K562 (cell line): Measurements from ENCODE around the gene CBX8. TPM values are rescaled to one million over a fixed set of nuclear protein-coding genes. Genes with fewer than 3 reads are reported as not detected.
A peak's percentile ranks its signal among the peaks of the same experiment; 100 is the strongest.

ENCODE experiments used
- ARNT ChIP-seq, 2 experiments: fragments of 450-650 bp; IDR thresholded peaks; 2 replicates each; pipeline ENCODE4 v1.6.1; 2016; ENCODE audit warnings: mild to moderate bottlenecking in 1 of 2
- BACH1 ChIP-seq: fragments of 200-800 bp; sonication (Bioruptor generic); IDR thresholded peaks from 2 replicates; pipeline ENCODE4 v1.6.1; 2016; ENCODE audit warnings: missing genetic modification characterization, missing compliant biosample characterization
- CAMTA2 ChIP-seq: fragments of 250-450 bp; sonication (Bioruptor Pico); conservative IDR thresholded peaks from 2 replicates; pipeline ENCODE4 v1.5.1; 2022
- CBFB ChIP-seq: sonication (generic); formaldehyde crosslinking; IDR thresholded peaks from 2 replicates; pipeline ENCODE4 v1.4.0; 2020; ENCODE audit warnings: mild to moderate bottlenecking, missing genetic modification reagents
- ELF4 ChIP-seq: fragments of 450-650 bp; formaldehyde crosslinking; IDR thresholded peaks from 2 replicates; pipeline ENCODE4 v1.4.0; 2022; ENCODE audit warnings: missing genetic modification characterization
- GTF2A2 ChIP-seq: IDR thresholded peaks from 2 replicates; pipeline ENCODE4 v1.6.1; 2016; ENCODE audit warnings: mild to moderate bottlenecking, missing genetic modification characterization, missing compliant biosample characterization
- KAT7 ChIP-seq: sonication (generic); formaldehyde crosslinking; IDR thresholded peaks from 2 replicates; pipeline ENCODE4 v1.8.0; 2022; ENCODE audit warnings: missing genetic modification reagents, mild to moderate bottlenecking, borderline replicate concordance
- NFIC ChIP-seq: fragments of 450-650 bp; IDR thresholded peaks from 2 replicates; pipeline ENCODE4 v1.6.1; 2017; ENCODE audit warnings: mild to moderate bottlenecking, inconsistent platforms
- NR2F6 ChIP-seq: fragments of 450-650 bp; formaldehyde crosslinking; IDR thresholded peaks from 2 replicates; pipeline ENCODE4 v1.4.0; 2020; ENCODE audit warnings: mild to moderate bottlenecking
- PCBP2 ChIP-seq: fragments of 200-400 bp; formaldehyde crosslinking; IDR thresholded peaks from 2 replicates; pipeline ENCODE4 v1.6.1; 2018; ENCODE audit warnings: low read length, low read depth, mild to moderate bottlenecking, moderate library complexity; ENCODE audit not compliant: poor library complexity, severe bottlenecking
- SMAD1 ChIP-seq: fragments of 150-350 bp; IDR thresholded peaks from 2 replicates; pipeline ENCODE4 v1.6.1; 2014; ENCODE audit warnings: low read length, low read depth; ENCODE audit not compliant: partially characterized antibody
- TGIF2 ChIP-seq: sonication (generic); formaldehyde crosslinking; IDR thresholded peaks from 2 replicates; pipeline ENCODE4 v1.8.1; 2022; ENCODE audit warnings: mild to moderate bottlenecking, missing genetic modification reagents, moderate library complexity
- ZNF174 ChIP-seq: fragments of 250-450 bp; sonication (Bioruptor Pico); IDR thresholded peaks from 2 replicates; pipeline ENCODE4 v1.4.0; 2020; ENCODE audit warnings: mild to moderate bottlenecking
- polyA plus RNA-seq, 8 experiments: library from polyadenylated mRNA; depleted of rRNA in 4 of 8; stranded (reverse) in 5 of 8; unstranded in 3 of 8; fragments of >200 nt; fragmentation: Nextera tagmentation in 2 of 8; fragmentation: Illumina TruSeq in 1 of 8; extraction: Ambion mirVana in 2 of 8; extraction: Trizol in 1 of 8; gene quantifications; 2 replicates each; pipeline versions ENCODE4 v1.2.1 to v1.2.3, GENCODE V29; 2011 to 2014; ENCODE audit warnings: inconsistent platforms in 1 of 8, missing spikeins in 1 of 8
- total RNA-seq, 7 experiments: library from RNA; depleted of rRNA in 6 of 7; stranded (reverse); fragments of >200 nt in 6 of 7; fragmentation: Illumina TruSeq in 2 of 7; extraction: Trizol in 2 of 7; gene quantifications; 2 replicates each; pipeline versions ENCODE4 v1.2.1 to v1.2.3, GENCODE V29; 2011 to 2021; ENCODE audit warnings: low replicate concordance in 1 of 7

The CBX8 gene
- total and polyA plus RNA-seq, 9 of the 15 experiments (the other 6 are each of a cell fraction or from before 2014, with no cell fraction given) = 0.08 to 11.9 (median 2.6) TPM

DNA sequence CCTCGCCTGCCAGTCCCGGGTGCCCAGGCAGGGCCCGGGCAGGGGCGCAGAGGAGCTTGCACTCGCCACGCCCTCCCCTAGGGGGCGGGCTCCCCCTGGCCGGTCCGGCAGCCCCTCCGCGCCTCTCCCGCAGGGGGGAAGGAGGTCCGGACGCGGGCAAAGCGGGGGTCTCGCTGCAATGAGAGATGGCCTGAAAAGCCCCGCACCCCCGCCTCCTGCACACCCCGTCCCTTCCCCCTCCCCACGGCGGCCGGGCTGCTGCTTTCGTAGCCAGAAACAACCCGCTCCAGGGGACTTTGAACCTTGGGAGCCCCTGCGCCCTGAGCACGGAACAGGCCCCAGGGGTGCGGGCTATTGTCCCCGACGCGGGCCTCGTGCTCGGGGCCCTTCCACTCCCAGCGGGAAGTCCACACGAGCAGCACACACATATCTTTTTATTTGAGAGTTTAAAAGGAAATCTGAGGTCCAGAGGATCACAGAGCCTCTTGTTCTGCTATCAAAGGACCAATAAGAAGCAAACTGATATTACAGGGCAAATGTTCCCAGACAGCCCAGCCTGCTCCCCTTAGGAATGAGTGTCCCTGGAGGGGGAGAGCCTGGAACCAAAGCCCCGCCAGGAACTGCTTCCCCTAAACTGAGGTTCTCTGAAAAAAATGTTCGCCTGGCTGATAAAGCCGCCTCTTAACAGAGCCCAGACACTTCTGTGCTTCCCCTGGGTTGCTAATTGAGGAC is 48.2 kb upstream of the CBX8 start (continued):
- TF ChIP-seq CBFB (CRISPR knock-in tag) (no peak), GTF2A2 (no peak), CAMTA2 (CRISPR knock-in tag) (no peak), ARNT (IDR thresholded peaks at IDR 0.05) (no peak), KAT7 (peak; percentile 47; the same call in 1 of the 2 replicates), PCBP2 (no peak), NR2F6 (CRISPR knock-in tag) (no peak), NFIC (no peak), TGIF2 (CRISPR knock-in tag) (no peak), ELF4 (CRISPR knock-in tag) (no peak), ZNF174 (no peak), SMAD1 (no peak), BACH1 (tag) (no peak)
